GM23338 (cell line): ENCODE measurements around the gene CCDC30. TPM values are rescaled to one million over a fixed set of nuclear protein-coding genes. Genes with fewer than 3 reads are reported as not detected.

Experiments used
- ATAC-seq: fragments of 200-7000 bp; cut with Tn5 transposase; 3 replicates; pipeline ENCODE4 v1.9.1; 2020
- DNase-seq: peaks from one replicate; pipeline ENCODE4 v3.0.0-alpha.2; 2015; ENCODE audit warnings: low spot score
- H2AFZ ChIP-seq: fragments of 200-600 bp; sonication (generic); 2 replicates; pipeline ENCODE4 v1.8.0; 2016; ENCODE audit warnings: antibody characterized with exemption, mild to moderate bottlenecking, moderate library complexity
- H3F3A ChIP-seq: fragments of 200-600 bp; sonication (generic); replicated peaks from 2 replicates; pipeline ENCODE4 v1.8.0; 2017; ENCODE audit warnings: antibody characterized with exemption, mixed run types, low read depth
- H3K27ac ChIP-seq: fragments of 200-600 bp; sonication (generic); 2 replicates; pipeline ENCODE4 v1.6.1; 2016; ENCODE audit warnings: low read depth
- H3K27me3 ChIP-seq: fragments of 200-600 bp; sonication (generic); 2 replicates; pipeline ENCODE4 v1.8.0; 2016; ENCODE audit warnings: mild to moderate bottlenecking, mixed run types, moderate library complexity; ENCODE audit not compliant: insufficient read depth
- H3K36me3 ChIP-seq: fragments of 200-600 bp; sonication (generic); 2 replicates; pipeline ENCODE4 v1.8.0; 2016; ENCODE audit warnings: mild to moderate bottlenecking; ENCODE audit not compliant: insufficient read depth
- H3K4me1 ChIP-seq: fragments of 200-600 bp; sonication (generic); 2 replicates; pipeline ENCODE4 v1.8.0; 2016; ENCODE audit warnings: mild to moderate bottlenecking, moderate library complexity; ENCODE audit not compliant: insufficient read depth
- H3K4me2 ChIP-seq: fragments of 200-600 bp; sonication (generic); 2 replicates; pipeline ENCODE4 v1.7.1; 2017; ENCODE audit warnings: mixed run types
- H3K4me3 ChIP-seq: fragments of 200-600 bp; sonication (generic); 2 replicates; pipeline ENCODE4 v1.6.1; 2016; ENCODE audit warnings: mixed run types
- H3K79me2 ChIP-seq: fragments of 200-600 bp; sonication (generic); replicated peaks from 2 replicates; pipeline ENCODE4 v1.8.0; 2017; ENCODE audit warnings: mild to moderate bottlenecking; ENCODE audit not compliant: insufficient read depth
- H3K9me2 ChIP-seq: fragments of 200-600 bp; sonication (generic); 2 replicates; pipeline ENCODE4 v1.8.0; 2017; ENCODE audit not compliant: insufficient read depth
- H4K20me1 ChIP-seq: fragments of 200-600 bp; sonication (generic); replicated peaks from 2 replicates; pipeline ENCODE4 v1.8.0; 2017; ENCODE audit warnings: mild to moderate bottlenecking; ENCODE audit not compliant: insufficient read depth
- H3K27ac Mint-ChIP-seq: 2 replicates; pipeline ENCODE4 v1.8.0; 2020; ENCODE audit warnings: inconsistent platforms, mild to moderate bottlenecking, moderate library complexity, mixed read lengths
- H3K27me3 Mint-ChIP-seq: 3 replicates; pipeline ENCODE4 v1.8.0; 2022; ENCODE audit warnings: low read depth, mild to moderate bottlenecking, moderate library complexity, mixed read lengths, inconsistent platforms; ENCODE audit not compliant: insufficient read depth, poor library complexity
- H3K36me3 Mint-ChIP-seq: 3 replicates; pipeline ENCODE4 v1.8.0; 2021; ENCODE audit warnings: low read depth, mild to moderate bottlenecking, inconsistent platforms, moderate library complexity, mixed read lengths
- H3K4me1 Mint-ChIP-seq: 3 replicates; pipeline ENCODE4 v1.8.0; 2020; ENCODE audit warnings: mild to moderate bottlenecking, inconsistent platforms, mixed read lengths
- H3K4me3 Mint-ChIP-seq: 3 replicates; pipeline ENCODE4 v1.8.0; 2021; ENCODE audit warnings: moderate library complexity, mild to moderate bottlenecking, inconsistent platforms, mixed read lengths
- H3K9me3 Mint-ChIP-seq: 3 replicates; pipeline ENCODE4 v1.8.0; 2020; ENCODE audit warnings: moderate library complexity, mild to moderate bottlenecking, inconsistent platforms, mixed read lengths
- JUNB ChIP-seq: IDR thresholded peaks from one replicate; pipeline ENCODE4 v1.6.1; 2016; ENCODE audit warnings: antibody characterized with exemption; ENCODE audit not compliant: unreplicated experiment
- STAT1 ChIP-seq: IDR thresholded peaks from one replicate; pipeline ENCODE4 v1.6.1; 2016; ENCODE audit warnings: antibody characterized with exemption; ENCODE audit not compliant: unreplicated experiment
- ZNF331 ChIP-seq: fragments of 250-450 bp; sonication (Bioruptor Pico); IDR thresholded peaks from 2 replicates; pipeline ENCODE4 v1.5.0; 2020; ENCODE audit warnings: low read depth, mild to moderate bottlenecking, moderate library complexity
- polyA plus RNA-seq: library from polyadenylated mRNA; unstranded; fragments of >200 nt; fragmentation: Nextera tagmentation; extraction: Ambion mirVana; gene quantifications from 2 replicates; pipeline ENCODE4 v1.2.1, GENCODE V29; 2016
- total RNA-seq: library from RNA; depleted of rRNA; stranded (reverse); fragments of >200 nt; shearing (Covaris generic); gene quantifications from 2 replicates; pipeline ENCODE4 v1.2.3, GENCODE V29; 2014
- TF ChIP-seq, protein P1 (sequence below): IDR thresholded peaks from 2 replicates; pipeline ENCODE4 v1.6.1; 2016; ENCODE audit warnings: antibody characterized with exemption
- TF ChIP-seq, protein P2 (sequence below): fragments of 250-450 bp; sonication (Bioruptor Pico); IDR thresholded peaks from 2 replicates; pipeline ENCODE4 v1.5.0; 2020; ENCODE audit warnings: mild to moderate bottlenecking, moderate library complexity

Gene CCDC30
- total and polyA plus RNA-seq, 2 experiments from 2014 or later, result 0.56 to 1.8 TPM

DNA sequence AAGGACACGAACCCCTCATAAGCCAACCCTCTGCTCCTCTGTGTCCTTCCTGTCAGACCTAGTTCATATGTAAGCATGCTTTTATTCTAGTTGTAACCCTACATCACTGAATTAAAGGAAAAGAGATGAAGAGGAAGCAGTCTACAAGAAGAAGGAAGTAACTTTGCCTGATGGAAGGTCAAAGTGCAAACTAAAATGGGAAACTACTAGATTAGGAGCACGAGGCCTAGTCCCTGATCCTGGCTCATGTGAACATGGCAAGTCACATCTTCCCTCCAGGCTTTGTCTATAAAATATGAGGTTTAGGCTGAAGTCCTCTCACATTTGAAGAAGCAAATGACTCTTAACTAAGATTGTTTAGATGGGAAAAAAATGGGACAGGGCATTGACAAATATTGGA lies 20.4 kb upstream of the CCDC30 start:
- Histone ChIP-seq H4K20me1 (no peaks in the 10 kb centered on the region), H3K4me2 (no peak overlapping the region), H3K27ac (no peak overlapping the region), H3K9me2 (no peaks in the 10 kb centered on the region), H3F3A (no peaks in the 10 kb centered on the region), H2AFZ (no peak overlapping the region), H3K36me3 (no peaks in the 10 kb centered on the region), H3K79me2 (no peaks in the 10 kb centered on the region), H3K4me1 (no peaks in the 10 kb centered on the region), H3K4me3 (no peak overlapping the region), H3K27me3 (no peaks in the 10 kb centered on the region)
- DNase-seq (no peak), ATAC-seq (no peak)
- H3K9me3 Mint-ChIP-seq, result no peaks in the 10 kb centered on the region
- no peak overlapping the region for H3K4me3 Mint-ChIP-seq
- H3K27ac Mint-ChIP-seq, result no peak overlapping the region
- H3K36me3 Mint-ChIP-seq, result no peaks in the 10 kb centered on the region
- no peaks in the 10 kb centered on the region for H3K4me1 Mint-ChIP-seq
- TF ChIP-seq, protein P1, sequence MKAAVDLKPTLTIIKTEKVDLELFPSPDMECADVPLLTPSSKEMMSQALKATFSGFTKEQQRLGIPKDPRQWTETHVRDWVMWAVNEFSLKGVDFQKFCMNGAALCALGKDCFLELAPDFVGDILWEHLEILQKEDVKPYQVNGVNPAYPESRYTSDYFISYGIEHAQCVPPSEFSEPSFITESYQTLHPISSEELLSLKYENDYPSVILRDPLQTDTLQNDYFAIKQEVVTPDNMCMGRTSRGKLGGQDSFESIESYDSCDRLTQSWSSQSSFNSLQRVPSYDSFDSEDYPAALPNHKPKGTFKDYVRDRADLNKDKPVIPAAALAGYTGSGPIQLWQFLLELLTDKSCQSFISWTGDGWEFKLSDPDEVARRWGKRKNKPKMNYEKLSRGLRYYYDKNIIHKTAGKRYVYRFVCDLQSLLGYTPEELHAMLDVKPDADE, result no peak
- TF ChIP-seq, protein P2, sequence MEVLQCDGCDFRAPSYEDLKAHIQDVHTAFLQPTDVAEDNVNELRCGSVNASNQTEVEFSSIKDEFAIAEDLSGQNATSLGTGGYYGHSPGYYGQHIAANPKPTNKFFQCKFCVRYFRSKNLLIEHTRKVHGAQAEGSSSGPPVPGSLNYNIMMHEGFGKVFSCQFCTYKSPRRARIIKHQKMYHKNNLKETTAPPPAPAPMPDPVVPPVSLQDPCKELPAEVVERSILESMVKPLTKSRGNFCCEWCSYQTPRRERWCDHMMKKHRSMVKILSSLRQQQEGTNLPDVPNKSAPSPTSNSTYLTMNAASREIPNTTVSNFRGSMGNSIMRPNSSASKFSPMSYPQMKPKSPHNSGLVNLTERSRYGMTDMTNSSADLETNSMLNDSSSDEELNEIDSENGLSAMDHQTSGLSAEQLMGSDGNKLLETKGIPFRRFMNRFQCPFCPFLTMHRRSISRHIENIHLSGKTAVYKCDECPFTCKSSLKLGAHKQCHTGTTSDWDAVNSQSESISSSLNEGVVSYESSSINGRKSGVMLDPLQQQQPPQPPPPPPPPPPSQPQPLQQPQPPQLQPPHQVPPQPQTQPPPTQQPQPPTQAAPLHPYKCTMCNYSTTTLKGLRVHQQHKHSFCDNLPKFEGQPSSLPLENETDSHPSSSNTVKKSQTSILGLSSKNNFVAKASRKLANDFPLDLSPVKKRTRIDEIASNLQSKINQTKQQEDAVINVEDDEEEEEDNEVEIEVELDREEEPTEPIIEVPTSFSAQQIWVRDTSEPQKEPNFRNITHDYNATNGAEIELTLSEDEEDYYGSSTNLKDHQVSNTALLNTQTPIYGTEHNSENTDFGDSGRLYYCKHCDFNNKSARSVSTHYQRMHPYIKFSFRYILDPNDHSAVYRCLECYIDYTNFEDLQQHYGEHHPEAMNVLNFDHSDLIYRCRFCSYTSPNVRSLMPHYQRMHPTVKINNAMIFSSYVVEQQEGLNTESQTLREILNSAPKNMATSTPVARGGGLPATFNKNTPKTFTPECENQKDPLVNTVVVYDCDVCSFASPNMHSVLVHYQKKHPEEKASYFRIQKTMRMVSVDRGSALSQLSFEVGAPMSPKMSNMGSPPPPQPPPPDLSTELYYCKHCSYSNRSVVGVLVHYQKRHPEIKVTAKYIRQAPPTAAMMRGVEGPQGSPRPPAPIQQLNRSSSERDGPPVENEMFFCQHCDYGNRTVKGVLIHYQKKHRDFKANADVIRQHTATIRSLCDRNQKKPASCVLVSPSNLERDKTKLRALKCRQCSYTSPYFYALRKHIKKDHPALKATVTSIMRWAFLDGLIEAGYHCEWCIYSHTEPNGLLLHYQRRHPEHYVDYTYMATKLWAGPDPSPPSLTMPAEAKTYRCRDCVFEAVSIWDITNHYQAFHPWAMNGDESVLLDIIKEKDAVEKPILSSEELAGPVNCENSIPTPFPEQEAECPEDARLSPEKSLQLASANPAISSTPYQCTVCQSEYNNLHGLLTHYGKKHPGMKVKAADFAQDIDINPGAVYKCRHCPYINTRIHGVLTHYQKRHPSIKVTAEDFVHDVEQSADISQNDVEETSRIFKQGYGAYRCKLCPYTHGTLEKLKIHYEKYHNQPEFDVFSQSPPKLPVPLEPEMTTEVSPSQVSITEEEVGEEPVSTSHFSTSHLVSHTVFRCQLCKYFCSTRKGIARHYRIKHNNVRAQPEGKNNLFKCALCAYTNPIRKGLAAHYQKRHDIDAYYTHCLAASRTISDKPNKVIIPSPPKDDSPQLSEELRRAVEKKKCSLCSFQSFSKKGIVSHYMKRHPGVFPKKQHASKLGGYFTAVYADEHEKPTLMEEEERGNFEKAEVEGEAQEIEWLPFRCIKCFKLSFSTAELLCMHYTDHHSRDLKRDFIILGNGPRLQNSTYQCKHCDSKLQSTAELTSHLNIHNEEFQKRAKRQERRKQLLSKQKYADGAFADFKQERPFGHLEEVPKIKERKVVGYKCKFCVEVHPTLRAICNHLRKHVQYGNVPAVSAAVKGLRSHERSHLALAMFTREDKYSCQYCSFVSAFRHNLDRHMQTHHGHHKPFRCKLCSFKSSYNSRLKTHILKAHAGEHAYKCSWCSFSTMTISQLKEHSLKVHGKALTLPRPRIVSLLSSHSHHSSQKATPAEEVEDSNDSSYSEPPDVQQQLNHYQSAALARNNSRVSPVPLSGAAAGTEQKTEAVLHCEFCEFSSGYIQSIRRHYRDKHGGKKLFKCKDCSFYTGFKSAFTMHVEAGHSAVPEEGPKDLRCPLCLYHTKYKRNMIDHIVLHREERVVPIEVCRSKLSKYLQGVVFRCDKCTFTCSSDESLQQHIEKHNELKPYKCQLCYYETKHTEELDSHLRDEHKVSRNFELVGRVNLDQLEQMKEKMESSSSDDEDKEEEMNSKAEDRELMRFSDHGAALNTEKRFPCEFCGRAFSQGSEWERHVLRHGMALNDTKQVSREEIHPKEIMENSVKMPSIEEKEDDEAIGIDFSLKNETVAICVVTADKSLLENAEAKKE (CRISPR knock-in tag), result no peak
- no peaks in the 10 kb centered on the region for H3K27me3 Mint-ChIP-seq

DNA sequence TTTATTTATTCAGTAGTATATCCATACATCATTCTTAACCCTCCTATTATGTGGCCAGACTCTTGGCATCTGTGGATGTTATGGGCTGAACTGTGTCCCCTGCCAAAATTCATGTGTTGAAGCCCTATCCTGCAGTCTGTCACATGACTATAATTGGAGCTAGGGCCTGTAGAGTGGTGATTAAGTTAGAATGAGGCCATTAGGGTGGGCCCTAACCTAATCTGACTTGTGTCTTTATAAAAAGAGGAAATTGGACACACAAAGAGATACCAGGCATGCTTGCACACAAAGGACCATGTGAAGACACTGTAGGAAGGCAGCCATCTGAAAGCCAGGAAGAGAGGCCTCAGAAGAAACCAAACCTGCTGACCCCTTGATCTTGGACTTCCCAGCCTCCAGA lies 13.8 kb upstream of the CCDC30 start:
- Mint-ChIP-seq H3K36me3 (no peaks in the 10 kb centered on the region), H3K27me3 (peaks cover 3% of the 10 kb centered on the region), H3K4me1 (no peaks in the 10 kb centered on the region), H3K27ac (no peak overlapping the region), H3K9me3 (no peaks in the 10 kb centered on the region), H3K4me3 (no peak overlapping the region)
- ATAC-seq (no peak), DNase-seq (no peak)
- Histone ChIP-seq H3K79me2 (no peaks in the 10 kb centered on the region), H3K27ac (no peak overlapping the region), H3K36me3 (no peaks in the 10 kb centered on the region), H2AFZ (peak overlapping the region; percentile 28; the same call in 1 of the 2 replicates), H3K4me3 (no peak overlapping the region), H3K4me1 (peaks cover 8% of the 10 kb centered on the region), H3K9me2 (no peaks in the 10 kb centered on the region), H3K4me2 (no peak overlapping the region), H3K27me3 (no peaks in the 10 kb centered on the region), H3F3A (no peaks in the 10 kb centered on the region), H4K20me1 (no peaks in the 10 kb centered on the region)
- TF ChIP-seq ZNF331 (CRISPR knock-in tag) (no peak), STAT1 (no peak), JUNB (no peak)
- TF ChIP-seq, protein P2 (CRISPR knock-in tag), result no peak
